Stimulated activated CD8-positive, alpha-beta memory T cell treated with anti-CD3 and anti-CD28 coated beads, Interleukin-15, amount 100 ng/mL, for 48 hours (primary cell): Measurements from ENCODE around the gene KRTCAP2.

ENCODE experiments used
- DNase-seq, 2 donors: peaks; one replicate each; pipeline ENCODE4 v3.0.0-alpha.2; 2020; ENCODE audit warnings: low read depth in 2 of 2

Gene KRTCAP2

GRCh38 chr1:155134322-155134721, 38.8 kb downstream of the KRTCAP2 start:
- DNase-seq = no peak

- no peak for DNase-seq
These were observed 39.3 kb downstream of the KRTCAP2 start for GRCh38 chr1:155133799-155134281.

DNA sequence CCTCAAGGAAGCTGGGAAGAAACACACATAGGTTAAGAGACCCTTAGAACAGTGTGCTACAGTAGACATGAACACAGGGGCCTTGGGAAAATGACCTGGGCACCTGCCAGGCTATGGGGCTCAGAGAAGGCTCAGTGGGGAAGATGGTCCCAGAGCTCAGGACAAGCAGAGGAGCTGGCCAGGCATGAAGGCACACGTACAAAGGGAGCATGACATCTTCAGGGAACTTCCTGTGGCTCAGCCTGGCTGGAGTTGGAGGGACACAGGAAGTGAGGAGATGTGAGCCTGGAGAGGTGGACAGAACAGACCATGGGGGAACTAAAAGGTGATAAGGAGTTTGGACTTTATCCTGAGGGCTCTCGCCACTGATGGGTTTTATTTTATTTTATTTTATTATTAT, 41.2 kb downstream of the KRTCAP2 start:
- no peak for DNase-seq

- no peak for DNase-seq
These were observed 41.8 kb downstream of the KRTCAP2 start for GRCh38 chr1:155131285-155131684.

DNA sequence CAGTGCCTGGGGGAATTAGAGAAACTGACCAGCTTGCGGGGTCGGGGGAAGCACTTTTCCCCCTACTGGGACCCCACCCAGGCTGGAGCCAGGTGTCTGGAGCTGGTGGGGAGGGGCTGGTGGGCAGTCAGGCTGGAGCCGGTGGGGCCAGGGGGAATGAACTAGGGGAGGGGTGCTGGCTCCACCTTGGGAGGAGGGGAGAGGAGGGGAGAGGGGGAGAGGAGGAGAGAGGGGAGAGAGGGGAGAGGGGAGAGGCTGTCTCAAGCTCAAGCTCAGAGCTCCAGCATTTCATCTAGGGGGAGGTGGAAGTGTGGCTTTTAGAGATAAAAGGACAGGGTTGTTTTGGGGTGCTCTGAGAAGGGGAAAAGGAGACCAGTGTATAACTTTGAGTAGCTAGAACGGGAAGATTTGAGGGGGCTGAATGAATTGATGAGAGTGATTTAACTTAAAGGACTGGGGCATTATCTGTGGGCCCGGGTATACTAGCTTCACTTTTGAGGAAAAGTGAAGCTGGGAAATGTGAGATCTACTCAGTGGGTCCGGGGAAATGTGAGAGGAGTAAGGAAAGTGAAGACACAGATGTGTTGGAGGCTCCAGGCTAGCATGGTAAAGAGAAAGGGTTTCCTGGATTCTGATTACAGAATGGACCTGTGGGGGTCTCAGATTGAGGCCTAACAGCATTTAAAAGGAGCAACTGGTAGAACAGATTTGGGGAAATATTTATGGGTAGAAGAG, 42.7 kb downstream of the KRTCAP2 start:
- DNase-seq = no peak

GRCh38 chr1:155128755-155129473, 44.2 kb downstream of the KRTCAP2 start:
- no peak for DNase-seq

- no peak for DNase-seq
These were observed 44.9 kb downstream of the KRTCAP2 start for GRCh38 chr1:155127967-155128754.

DNA sequence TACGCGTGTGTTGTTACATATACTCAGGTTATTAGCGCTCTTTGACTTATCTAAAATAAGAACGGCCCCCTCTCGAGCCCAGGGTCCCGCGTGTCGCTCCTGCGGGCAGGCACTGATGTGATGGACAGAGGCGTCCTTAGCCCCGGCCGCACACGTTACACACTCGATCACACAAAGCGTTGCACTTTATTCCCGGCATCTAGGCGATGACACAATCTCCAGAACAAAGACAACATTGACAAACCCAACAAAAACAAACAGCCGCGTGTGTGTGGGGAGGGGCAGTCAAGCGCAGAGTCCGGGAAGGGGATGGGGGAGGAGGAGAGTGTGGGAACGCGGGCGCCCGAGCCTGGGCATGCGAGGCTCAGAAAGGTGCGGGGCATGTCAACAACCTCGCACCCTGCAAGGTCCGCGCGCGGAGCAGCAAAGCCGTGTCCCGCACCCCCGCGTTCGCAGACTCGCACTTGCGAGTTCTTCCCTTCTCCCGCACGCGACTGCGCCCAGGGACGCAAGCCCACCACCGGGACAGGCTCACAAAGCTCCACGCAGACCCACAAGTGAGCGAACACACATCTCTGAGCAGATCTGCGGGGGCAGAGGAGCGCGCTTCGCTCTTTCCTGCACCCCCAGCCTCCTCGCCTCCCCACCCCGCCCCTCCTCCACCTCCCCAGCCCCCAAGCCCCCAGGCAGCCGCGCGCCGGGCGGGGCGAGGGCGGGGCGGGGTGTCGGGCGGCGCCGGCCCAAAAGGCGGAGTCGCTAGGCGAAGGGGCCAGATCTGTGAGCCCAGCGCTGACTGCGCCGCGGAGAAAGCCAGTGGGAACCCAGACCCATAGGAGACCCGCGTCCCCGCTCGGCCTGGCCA, 45.8 kb downstream of the KRTCAP2 start, which contains the start of gene EFNA1:
Gene EFNA1, plus strand, starts transcription at position 772 of the 862 bp plus-strand sequence. CDS start 102 bp downstream, outside the sequence.
- no peak for DNase-seq

DNA sequence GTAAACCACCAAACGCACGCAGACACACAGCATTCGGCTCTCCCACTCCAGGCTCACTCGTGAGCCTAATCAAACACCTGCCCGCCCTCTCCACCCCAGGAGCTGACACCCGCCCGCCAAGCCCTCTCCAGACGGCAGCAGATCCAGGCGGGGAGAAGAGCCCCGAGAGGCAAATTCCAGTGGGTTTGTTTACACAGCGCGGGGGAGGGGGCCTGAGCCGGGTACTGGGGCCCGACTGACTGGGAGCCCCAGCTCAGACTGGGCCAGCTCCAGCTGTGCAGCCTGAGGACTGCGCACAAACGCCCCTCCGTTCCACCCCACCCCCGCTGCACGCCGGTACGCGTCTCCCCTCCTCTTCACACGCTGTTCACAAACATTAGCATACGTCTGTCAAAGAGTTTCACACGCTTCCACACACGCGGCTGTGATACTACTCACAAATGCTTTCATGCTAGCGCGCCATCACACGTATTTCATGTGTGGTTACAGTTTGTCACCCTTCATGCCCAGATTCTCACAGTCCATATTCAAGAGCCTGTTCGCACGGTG, 46.5 kb downstream of the KRTCAP2 start:
- no peak for DNase-seq

GRCh38 chr1:155125946-155126555, 47.1 kb downstream of the KRTCAP2 start:
- no peak for DNase-seq

- DNase-seq = no peak
These were observed 47.6 kb downstream of the KRTCAP2 start for GRCh38 chr1:155125511-155125945.

DNA sequence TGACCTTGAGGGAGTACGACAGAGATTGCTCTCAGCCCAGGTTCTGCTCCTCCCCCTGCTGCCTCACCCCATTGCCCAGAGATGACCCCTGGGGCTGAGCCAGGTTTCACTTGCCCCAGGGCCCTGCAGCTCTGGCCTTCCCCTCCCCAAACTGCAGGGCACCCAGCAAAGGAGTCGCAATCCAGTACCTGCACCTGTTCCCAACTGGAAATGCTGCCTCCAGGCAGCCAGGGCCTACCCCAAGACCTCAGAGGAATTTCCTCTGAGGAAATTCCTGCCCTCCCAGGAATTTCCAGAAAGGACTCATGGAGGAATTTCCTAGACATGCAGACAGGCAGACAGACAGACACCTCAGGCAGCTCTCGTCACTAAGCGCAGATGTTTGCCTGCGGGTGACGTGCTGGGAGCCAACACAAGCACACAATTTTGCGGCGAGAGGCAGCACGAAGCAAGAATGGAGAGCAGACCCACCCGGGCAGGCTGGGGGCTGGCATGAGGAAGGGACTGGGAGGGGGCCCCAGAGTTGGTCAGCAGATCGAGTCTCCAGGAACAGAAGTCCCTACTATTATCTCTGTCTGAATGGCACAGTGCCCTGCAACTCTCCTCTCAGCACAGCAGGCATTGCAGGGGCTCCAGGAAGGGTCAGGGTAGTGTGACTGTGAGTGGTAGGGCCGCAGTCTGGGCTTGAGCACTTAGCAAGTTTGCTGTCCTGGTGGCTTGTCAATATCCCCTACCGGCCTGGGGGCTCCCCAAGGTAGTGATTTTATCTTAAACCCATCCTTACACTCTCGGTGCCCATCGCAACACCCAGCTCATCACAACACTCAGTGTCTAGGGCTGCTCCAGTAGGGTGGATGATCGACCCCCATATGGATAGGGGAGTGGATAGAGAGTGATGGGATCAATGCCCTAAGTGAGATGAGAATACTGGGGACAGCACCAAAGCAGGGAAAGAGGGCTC, 48.3 kb downstream of the KRTCAP2 start:
- no peak for DNase-seq

GRCh38 chr1:155123801-155124200, 49.3 kb downstream of the KRTCAP2 start:
- DNase-seq = no peak

- DNase-seq = no peak
These were observed 50.8 kb downstream of the KRTCAP2 start for GRCh38 chr1:155122308-155122707.

DNA sequence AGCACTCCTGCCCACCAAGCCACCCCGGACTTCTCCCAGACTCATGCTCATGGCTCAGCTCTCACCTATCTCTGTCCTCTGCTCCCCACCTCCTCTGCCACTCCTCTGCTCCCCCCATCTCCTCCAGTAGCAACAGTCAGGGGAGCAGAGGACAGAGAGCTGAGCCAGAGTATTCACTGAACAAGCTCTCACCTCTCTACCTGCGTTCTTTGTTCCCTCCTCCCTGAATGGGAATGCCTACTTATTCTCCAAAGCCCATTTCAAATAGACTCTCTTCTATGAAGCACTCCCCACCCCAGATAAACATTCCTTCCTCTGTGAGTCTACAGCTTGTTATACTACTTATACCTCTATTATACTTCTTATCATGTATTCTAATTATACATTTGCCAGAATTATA, 51.9 kb downstream of the KRTCAP2 start:
- no peak for DNase-seq

GRCh38 chr1:155120253-155120652, 52.9 kb downstream of the KRTCAP2 start:
- DNase-seq = no peak
